Right lobe of liver (tissue), 6 donors: ENCODE data around the gene ACTRT2. TPM values are rescaled to one million over a fixed set of nuclear protein-coding genes. Genes with fewer than 3 reads are reported as not detected.
A peak's percentile ranks its signal among the peaks of the same experiment; 100 is the strongest.

Experiments
- ATAC-seq, 4 donors: fragments of 200-7000 bp; cut with Tn5 transposase; one replicate each; pipeline ENCODE4 v1.9.1; 2020; ENCODE audit warnings: mild to moderate bottlenecking in 4 of 4, moderate library complexity in 4 of 4
- DNase-seq, 3 donors: peaks; one replicate each; pipeline ENCODE4 v3.0.0-alpha.2; 2020
- H3K27ac ChIP-seq, 3 donors: fragments of 200-600 bp; one replicate each; pipeline ENCODE4 v1.8.0; 2022
- H3K27me3 ChIP-seq, 2 donors: fragments of 200-600 bp; one replicate each; pipeline ENCODE4 v1.8.0; 2022
- H3K36me3 ChIP-seq, 4 donors: fragments of 200-600 bp; sonication (generic) in 1 of 4; one replicate each; pipeline versions ENCODE4 v1.5.1 to v1.8.0; 2017 to 2022; ENCODE audit warnings: control low read depth in 1 of 4
- H3K4me1 ChIP-seq, 4 donors: fragments of 200-600 bp; sonication (generic) in 1 of 4; one replicate each; pipeline versions ENCODE4 v1.5.1 to v1.8.0; 2017 to 2022; ENCODE audit warnings: control low read depth in 1 of 4
- H3K4me3 ChIP-seq, 3 donors: fragments of 200-600 bp; one replicate each; pipeline ENCODE4 v1.8.0; 2022
- H3K9me3 ChIP-seq, 4 donors: fragments of 200-600 bp; sonication (generic) in 1 of 4; one replicate each; pipeline versions ENCODE4 v1.5.1 to v1.8.0; 2017 to 2022; ENCODE audit warnings: control low read depth in 1 of 4
- CTCF ChIP-seq, 4 donors: fragments of 200-600 bp in 3 of 4; fragments of 450-650 bp in 1 of 4; IDR thresholded peaks; one replicate each; pipeline versions ENCODE4 v1.5.1 to v1.8.0; 2016 to 2022; ENCODE audit warnings: antibody characterized with exemption in 4 of 4, mild to moderate bottlenecking in 2 of 4
- POLR2A ChIP-seq: fragments of 450-650 bp; IDR thresholded peaks from one replicate; pipeline ENCODE4 v1.6.1; 2017; ENCODE audit warnings: antibody characterized with exemption, mild to moderate bottlenecking
- WGBS: methylation state at CpG from one replicate; pipeline ENCODE4 v1.1.6; 2018; ENCODE audit warnings: low coverage, low lambda C conversion rate; ENCODE audit not compliant: insufficient coverage; ENCODE audit errors: missing lambda C conversion rate; 5-methylcytosine and 5-hydroxymethylcytosine counted together
- intact Hi-C, 2 donors: fragments of 100-400 bp; cut with DNase I; formaldehyde crosslinking; loops; one replicate each; pipeline versions ENCODE4 v1.11.2 to v1.14.1; 2022
- total RNA-seq, 6 experiments: library from RNA; depleted of rRNA in 2 of 6; stranded (reverse); fragments of >200 nt in 2 of 6; fragmentation: NEBNext Ultra II Directional in 3 of 6; extraction: Animal tissue kit (Norgen Biotek cat#: 25700) in 3 of 6; gene quantifications; one replicate each; pipeline versions ENCODE4 v1.1.0 to v1.2.4, GENCODE V29; 2016 to 2023
- donor health status: DM: no; HTN: yes; CAD: no.
- donor health status: DM: no; HTN: no; CAD: no.
- donor health status: DM: no; HTN: no; CAD: no.
- donor health status: DM: no; HTN: yes; CAD: no.
- donor health status: DM: no; HTN: yes; CAD: no.

The ACTRT2 gene
- total RNA-seq, 6 experiments from 2014 or later, result not detected

- DNase-seq, result peak in 1 of 3 donors; percentile 31
- intact Hi-C loops, result no loop called here
Measured at GRCh38 chr1:3003941-3004270, 17.4 kb upstream of the ACTRT2 start.

GRCh38 chr1:3004285-3005205 is 16.7 kb upstream of the ACTRT2 start:
- ATAC-seq (no peak), DNase-seq (peak in 2 of 3 donors; percentile 13 to 43)
- WGBS, result 63% methylated on average over 5 of the region's 20 CpGs
- TF ChIP-seq CTCF (IDR thresholded peaks at IDR 0.05), result no peak
- no peak for TF ChIP-seq POLR2A
- H3K4me1 ChIP-seq, result no peaks in the 10 kb centered on the region
- intact Hi-C loops, result no loop called here
- no peaks in the 10 kb centered on the region for H3K9me3 ChIP-seq
- H3K27ac ChIP-seq, result no peak overlapping the region
- H3K27me3 ChIP-seq, result no peaks in the 10 kb centered on the region
- H3K4me3 ChIP-seq, result no peak overlapping the region
- H3K36me3 ChIP-seq, result no peaks in the 10 kb centered on the region

More at GRCh38 chr1:3003941-3004270, 17.4 kb upstream of the ACTRT2 start:
- no peaks in the 10 kb centered on the region for H3K36me3 ChIP-seq
- H3K4me1 ChIP-seq, result no peaks in the 10 kb centered on the region
- TF ChIP-seq CTCF (IDR thresholded peaks at IDR 0.05) (no peak), POLR2A (no peak)
- no peaks in the 10 kb centered on the region for H3K9me3 ChIP-seq
- no peak overlapping the region for H3K27ac ChIP-seq
- ATAC-seq, result no peak
- 66% methylated on average over 5 of the region's 10 CpGs for WGBS
- no peak overlapping the region for H3K4me3 ChIP-seq
- H3K27me3 ChIP-seq, result no peaks in the 10 kb centered on the region

- DNase-seq (no peak), ATAC-seq (no peak)
- no peaks in the 10 kb centered on the region for H3K4me1 ChIP-seq
- H3K27ac ChIP-seq, result no peak overlapping the region
- intact Hi-C loops, result no loop called here
- no peaks in the 10 kb centered on the region for H3K9me3 ChIP-seq
- no peak for TF ChIP-seq POLR2A
- TF ChIP-seq CTCF (IDR thresholded peaks at IDR 0.05), result no peak
- H3K4me3 ChIP-seq, result no peak overlapping the region
- H3K27me3 ChIP-seq, result no peaks in the 10 kb centered on the region
- 18% methylated on average over 6 of the region's 8 CpGs for WGBS
- H3K36me3 ChIP-seq, result no peaks in the 10 kb centered on the region
Measured at GRCh38 chr1:3005771-3006170, 15.5 kb upstream of the ACTRT2 start.

- ATAC-seq (no peak), DNase-seq (no peak)
- 60% methylated on average over 1 of the region's 4 CpGs for WGBS
- Histone ChIP-seq H3K36me3 (no peaks in the 10 kb centered on the region), H3K27me3 (peaks cover 0 to under 1% of the 10 kb centered on the region in 2 donors), H3K4me3 (no peak overlapping the region), H3K9me3 (no peaks in the 10 kb centered on the region), H3K27ac (no peak overlapping the region), H3K4me1 (no peaks in the 10 kb centered on the region)
- TF ChIP-seq CTCF (IDR thresholded peaks at IDR 0.05), result no peak
- no peak for TF ChIP-seq POLR2A
- intact Hi-C loops, result no loop called here
Measured at GRCh38 chr1:3007298-3008147, 13.7 kb upstream of the ACTRT2 start.
